ENCODE results near the gene GBA2.

The GBA2 gene

GRCh38 chr9:35756275-35757225 is 7.5 kb upstream of the GBA2 start:
- TF ChIP-seq SIN3A (IDR thresholded peaks at IDR 0.05; ENCODE audit: borderline replicate concordance, insufficient read depth, low read length) (no peak), FOXP2 (optimal IDR thresholded peaks at IDR 0.05; ENCODE audit: borderline replicate concordance, extremely low read depth, extremely low read length, insufficient read depth) (peak; percentile 42)

GRCh38 chr9:35755071-35755470 is 6.0 kb upstream of the GBA2 start:
- TF ChIP-seq REST (IDR thresholded peaks at IDR 0.05; ENCODE audit: insufficient read depth in 1 of 2, low read depth in 2 of 2, low read length in 2 of 2) = no peak
- no peak for TF ChIP-seq POLR2AphosphoS5 (IDR thresholded peaks at IDR 0.05; ENCODE audit: low read depth, low read length)
- TF ChIP-seq SIN3A (IDR thresholded peaks at IDR 0.05; ENCODE audit: borderline replicate concordance, insufficient read depth, low read length) = no peak
- TF ChIP-seq TAF1 (IDR thresholded peaks at IDR 0.05; ENCODE audit: borderline replicate concordance, insufficient read depth, low read length) = no peak
- no peak for TF ChIP-seq FOXP2 (optimal IDR thresholded peaks at IDR 0.05; ENCODE audit: borderline replicate concordance, extremely low read depth, extremely low read length, insufficient read depth)

- no peak for TF ChIP-seq POLR2AphosphoS5 (IDR thresholded peaks at IDR 0.05; ENCODE audit: low read depth, low read length)
- no peak for TF ChIP-seq TAF1 (IDR thresholded peaks at IDR 0.05; ENCODE audit: borderline replicate concordance, insufficient read depth, low read length)
- TF ChIP-seq REST (IDR thresholded peaks at IDR 0.05; ENCODE audit: insufficient read depth in 1 of 2, low read depth in 2 of 2, low read length in 2 of 2) = no peak
- no peak for TF ChIP-seq SIN3A (IDR thresholded peaks at IDR 0.05; ENCODE audit: borderline replicate concordance, insufficient read depth, low read length)
- TF ChIP-seq FOXP2 (optimal IDR thresholded peaks at IDR 0.05; ENCODE audit: borderline replicate concordance, extremely low read depth, extremely low read length, insufficient read depth) = no peak
Measured at GRCh38 chr9:35754264-35754663, 5.2 kb upstream of the GBA2 start, which contains the start of gene MSMP. TSS of gene MSMP (minus strand) at chr9:35754276. CDS start at chr9:35754129, 147 bp downstream.

GRCh38 chr9:35753466-35753865 is 4.4 kb upstream of the GBA2 start:
- TF ChIP-seq REST (IDR thresholded peaks at IDR 0.05; ENCODE audit: insufficient read depth in 1 of 2, low read depth in 2 of 2, low read length in 2 of 2) (no peak), SIN3A (IDR thresholded peaks at IDR 0.05; ENCODE audit: borderline replicate concordance, insufficient read depth, low read length) (no peak), POLR2AphosphoS5 (IDR thresholded peaks at IDR 0.05; ENCODE audit: low read depth, low read length) (no peak), FOXP2 (optimal IDR thresholded peaks at IDR 0.05; ENCODE audit: borderline replicate concordance, extremely low read depth, extremely low read length, insufficient read depth) (no peak), TAF1 (IDR thresholded peaks at IDR 0.05; ENCODE audit: borderline replicate concordance, insufficient read depth, low read length) (no peak)

GRCh38 chr9:35750256-35750531 is 1.2 kb upstream of the GBA2 start:
- TF ChIP-seq POLR2AphosphoS5 (IDR thresholded peaks at IDR 0.05; ENCODE audit: low read depth, low read length) = no peak
- TF ChIP-seq TAF1 (IDR thresholded peaks at IDR 0.05; ENCODE audit: borderline replicate concordance, insufficient read depth, low read length) = no peak
- no peak for TF ChIP-seq FOXP2 (optimal IDR thresholded peaks at IDR 0.05; ENCODE audit: borderline replicate concordance, extremely low read depth, extremely low read length, insufficient read depth)
- no peak for TF ChIP-seq SIN3A (IDR thresholded peaks at IDR 0.05; ENCODE audit: borderline replicate concordance, insufficient read depth, low read length)
- no peak for TF ChIP-seq REST (IDR thresholded peaks at IDR 0.05; ENCODE audit: insufficient read depth in 1 of 2, low read depth in 2 of 2, low read length in 2 of 2)

Measured in PFSK-1 (cell line).